Vagina (tissue), 2 donors: Measurements from ENCODE around the gene LHFPL3. TPM values are rescaled to one million over a fixed set of nuclear protein-coding genes. Genes with fewer than 3 reads are reported as not detected.
"Not testable (repeated sequence)": the region's sequence is repeated elsewhere in the genome, so short reads cannot be mapped to it uniquely, and the experiment has no call there.

ENCODE experiments used
- DNase-seq, 2 donors: peaks; one replicate each; pipeline ENCODE4 v3.0.0-alpha.2; 2017; ENCODE audit errors: extremely low spot score in 2 of 2
- H3K27ac ChIP-seq: fragments of 200-600 bp; sonication (generic); one replicate; pipeline ENCODE4 v1.5.1; 2019
- H3K27me3 ChIP-seq: fragments of 200-600 bp; sonication (generic); one replicate; pipeline ENCODE4 v1.5.1; 2019
- H3K36me3 ChIP-seq, 2 donors: fragments of 200-600 bp; sonication (generic); one replicate each; pipeline ENCODE4 v1.5.1; 2017 to 2019
- H3K4me1 ChIP-seq: fragments of 200-600 bp; sonication (generic); one replicate; pipeline ENCODE4 v1.5.1; 2019
- H3K4me3 ChIP-seq, 2 donors: fragments of 200-600 bp; sonication (generic); 1 replicate in 1 of 2; 2 replicates in 1 of 2; pipeline ENCODE4 v1.5.1; 2016 to 2019
- H3K9me3 ChIP-seq: fragments of 200-600 bp; sonication (generic); one replicate; pipeline ENCODE4 v1.5.1; 2019
- POLR2A ChIP-seq, 2 donors: fragments of 450-650 bp; IDR thresholded peaks; one replicate each; pipeline ENCODE4 v1.6.1; 2017; ENCODE audit warnings: antibody characterized with exemption in 2 of 2, mild to moderate bottlenecking in 2 of 2, moderate library complexity in 2 of 2
- POLR2AphosphoS5 ChIP-seq, 2 donors: sonication (generic); formaldehyde crosslinking; IDR thresholded peaks; one replicate each; pipeline ENCODE4 v1.9.0; 2017; ENCODE audit warnings: antibody characterized with exemption in 2 of 2, mild to moderate bottlenecking in 2 of 2, low read depth in 1 of 2; ENCODE audit not compliant: insufficient read depth in 1 of 2
- intact Hi-C: fragments of 100-400 bp; cut with DNase I; formaldehyde crosslinking; loops from one replicate; pipeline ENCODE4 v1.15.1; 2023
- total RNA-seq: library from RNA; depleted of rRNA; stranded (reverse); fragments of >200 nt; gene quantifications from one replicate; pipeline ENCODE4 v1.2.3, GENCODE V29; 2016
- TF ChIP-seq, protein P1 (sequence below), 3 experiments: fragments of 450-650 bp in 2 of 3; fragments of 200-600 bp in 1 of 3; sonication (generic) in 1 of 3; IDR thresholded peaks; one replicate each; pipeline ENCODE4 v1.5.1; 2017 to 2019; ENCODE audit warnings: antibody characterized with exemption in 3 of 3, mild to moderate bottlenecking in 2 of 3, moderate library complexity in 2 of 3

LHFPL3 gene
- total RNA-seq, 1 donor from 2014 or later: not detected

- TF ChIP-seq POLR2A (IDR thresholded peaks at IDR 0.05) (no peak), POLR2AphosphoS5 (IDR thresholded peaks at IDR 0.05; ENCODE audit: insufficient read depth in 1 of 2, low read depth in 1 of 2) (no peak)
- TF ChIP-seq, protein P1, sequence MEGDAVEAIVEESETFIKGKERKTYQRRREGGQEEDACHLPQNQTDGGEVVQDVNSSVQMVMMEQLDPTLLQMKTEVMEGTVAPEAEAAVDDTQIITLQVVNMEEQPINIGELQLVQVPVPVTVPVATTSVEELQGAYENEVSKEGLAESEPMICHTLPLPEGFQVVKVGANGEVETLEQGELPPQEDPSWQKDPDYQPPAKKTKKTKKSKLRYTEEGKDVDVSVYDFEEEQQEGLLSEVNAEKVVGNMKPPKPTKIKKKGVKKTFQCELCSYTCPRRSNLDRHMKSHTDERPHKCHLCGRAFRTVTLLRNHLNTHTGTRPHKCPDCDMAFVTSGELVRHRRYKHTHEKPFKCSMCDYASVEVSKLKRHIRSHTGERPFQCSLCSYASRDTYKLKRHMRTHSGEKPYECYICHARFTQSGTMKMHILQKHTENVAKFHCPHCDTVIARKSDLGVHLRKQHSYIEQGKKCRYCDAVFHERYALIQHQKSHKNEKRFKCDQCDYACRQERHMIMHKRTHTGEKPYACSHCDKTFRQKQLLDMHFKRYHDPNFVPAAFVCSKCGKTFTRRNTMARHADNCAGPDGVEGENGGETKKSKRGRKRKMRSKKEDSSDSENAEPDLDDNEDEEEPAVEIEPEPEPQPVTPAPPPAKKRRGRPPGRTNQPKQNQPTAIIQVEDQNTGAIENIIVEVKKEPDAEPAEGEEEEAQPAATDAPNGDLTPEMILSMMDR (IDR thresholded peaks at IDR 0.05): no peak
- no peak for DNase-seq
- Histone ChIP-seq H3K36me3 (no peaks in the 10 kb centered on the region), H3K27ac (no peak overlapping the region), H3K4me1 (peaks cover 18% of the 10 kb centered on the region), H3K27me3 (no peaks in the 10 kb centered on the region), H3K4me3 (no peak overlapping the region), H3K9me3 (no peaks in the 10 kb centered on the region)
- intact Hi-C loops: no loop called here
These were observed 220.5 kb downstream of the LHFPL3 start for GRCh38 chr7:104548861-104549260.

GRCh38 chr7:104550362-104550761 is 222.0 kb downstream of the LHFPL3 start:
- intact Hi-C loops: no loop called here
- H3K36me3 ChIP-seq: no peaks in the 10 kb centered on the region
- H3K27ac ChIP-seq: no peak overlapping the region
- H3K27me3 ChIP-seq: no peaks in the 10 kb centered on the region
- no peak overlapping the region for H3K4me3 ChIP-seq
- H3K4me1 ChIP-seq: peaks cover 18% of the 10 kb centered on the region
- H3K9me3 ChIP-seq: no peaks in the 10 kb centered on the region
- no peak for DNase-seq
- TF ChIP-seq, protein P1 (IDR thresholded peaks at IDR 0.05): no peak
- TF ChIP-seq POLR2A (IDR thresholded peaks at IDR 0.05): no peak

GRCh38 chr7:104551226-104551625 is 222.8 kb downstream of the LHFPL3 start:
- no peak overlapping the region for H3K4me3 ChIP-seq
- no peak overlapping the region for H3K27ac ChIP-seq
- TF ChIP-seq POLR2AphosphoS5 (IDR thresholded peaks at IDR 0.05; ENCODE audit: insufficient read depth in 1 of 2, low read depth in 1 of 2) (no peak), POLR2A (IDR thresholded peaks at IDR 0.05) (no peak)
- TF ChIP-seq, protein P1 (IDR thresholded peaks at IDR 0.05): no peak
- intact Hi-C loops: no loop called here
- no peaks in the 10 kb centered on the region for H3K27me3 ChIP-seq
- no peak for DNase-seq
- peaks cover 18% of the 10 kb centered on the region for H3K4me1 ChIP-seq
- H3K36me3 ChIP-seq: no peaks in the 10 kb centered on the region
- no peaks in the 10 kb centered on the region for H3K9me3 ChIP-seq

DNA sequence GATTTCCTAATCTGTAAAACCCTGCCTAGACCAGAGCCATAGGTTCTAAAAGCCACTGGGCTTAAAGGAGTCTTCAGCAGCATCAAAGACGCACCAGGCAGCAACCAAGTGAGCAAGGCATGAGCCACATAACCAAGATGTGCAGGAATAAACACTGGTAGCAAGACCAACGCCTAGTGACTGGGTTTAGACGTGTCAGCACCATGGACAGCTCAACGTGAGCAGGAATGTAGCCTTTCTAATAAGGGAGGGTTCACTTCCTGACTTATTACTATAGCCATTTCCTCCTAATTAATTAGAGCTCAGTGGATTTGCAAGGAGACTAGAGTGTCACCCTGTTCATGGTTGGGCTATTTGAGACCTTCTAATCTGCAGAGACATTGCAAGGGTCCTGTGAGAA is 223.7 kb downstream of the LHFPL3 start:
- no peak overlapping the region for H3K27ac ChIP-seq

DNA sequence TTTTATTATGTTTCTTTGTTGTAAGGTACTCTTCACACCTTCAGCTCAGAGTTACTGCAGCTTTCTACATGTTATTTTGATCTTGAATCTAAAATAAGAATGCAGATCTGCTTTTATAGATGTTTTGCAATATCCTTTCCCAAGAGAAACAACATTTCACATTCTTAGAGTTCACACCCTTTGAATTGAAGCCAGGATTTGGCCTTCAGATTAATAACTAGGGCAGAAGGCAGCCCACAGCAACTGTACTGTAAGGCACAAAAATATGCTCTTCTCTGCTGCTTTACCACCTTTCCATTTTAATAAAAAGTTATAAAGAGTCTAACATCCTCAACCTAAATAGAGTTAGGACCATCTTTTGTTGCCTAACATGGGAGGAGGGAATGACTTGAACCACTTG is 224.7 kb downstream of the LHFPL3 start:
- Histone ChIP-seq H3K9me3 (no peaks in the 10 kb centered on the region), H3K27ac (no peak overlapping the region), H3K4me3 (no peak overlapping the region), H3K36me3 (no peaks in the 10 kb centered on the region), H3K27me3 (no peaks in the 10 kb centered on the region), H3K4me1 (peaks cover 18% of the 10 kb centered on the region)
- intact Hi-C loops: no loop called here
- no peak for DNase-seq
- TF ChIP-seq POLR2AphosphoS5 (IDR thresholded peaks at IDR 0.05; ENCODE audit: insufficient read depth in 1 of 2, low read depth in 1 of 2) (no peak), POLR2A (IDR thresholded peaks at IDR 0.05) (no peak)
- TF ChIP-seq, protein P1 (IDR thresholded peaks at IDR 0.05): no peak

More for the DNA sequence above, 223.7 kb downstream of the LHFPL3 start:
- intact Hi-C loops: no loop called here
- H3K4me3 ChIP-seq: no peak overlapping the region
- H3K9me3 ChIP-seq: no peaks in the 10 kb centered on the region
- TF ChIP-seq POLR2AphosphoS5 (IDR thresholded peaks at IDR 0.05; ENCODE audit: insufficient read depth in 1 of 2, low read depth in 1 of 2): no peak
- no peak for TF ChIP-seq POLR2A (IDR thresholded peaks at IDR 0.05)
- TF ChIP-seq, protein P1 (IDR thresholded peaks at IDR 0.05): no peak
- peaks cover 18% of the 10 kb centered on the region for H3K4me1 ChIP-seq
- DNase-seq: no peak
- H3K27me3 ChIP-seq: no peaks in the 10 kb centered on the region
- no peaks in the 10 kb centered on the region for H3K36me3 ChIP-seq

- intact Hi-C loops, H3K27ac ChIP-seq, H3K27me3 ChIP-seq, H3K4me3 ChIP-seq, H3K9me3 ChIP-seq, H3K4me1 ChIP-seq, DNase-seq, H3K36me3 ChIP-seq: not testable (repeated sequence)
These were observed 235.0 kb downstream of the LHFPL3 start for GRCh38 chr7:104563350-104563901.
